AG20443 (cell line): ENCODE measurements around the gene ANKRD55.

Experiments used
- DNase-seq: peaks from one replicate; pipeline ENCODE4 v3.0.0; 2012; ENCODE audit warnings: low spot score, mixed read lengths

ANKRD55 gene

GRCh38 chr5:56077796-56078233 is 155.3 kb downstream of the ANKRD55 start:
- DNase-seq: no peak

GRCh38 chr5:56076486-56076885 is 156.6 kb downstream of the ANKRD55 start:
- no peak for DNase-seq

- peak; percentile 17 for DNase-seq
Measured at GRCh38 chr5:56075361-56075760, 157.8 kb downstream of the ANKRD55 start.

- no peak for DNase-seq
Measured at GRCh38 chr5:56072863-56073766, 160.0 kb downstream of the ANKRD55 start.

- no peak for DNase-seq
Measured at GRCh38 chr5:56071470-56071869, 161.7 kb downstream of the ANKRD55 start.

GRCh38 chr5:56070851-56071465 is 162.2 kb downstream of the ANKRD55 start:
- no peak for DNase-seq

- no peak for DNase-seq
Measured at GRCh38 chr5:56069652-56070226, 163.4 kb downstream of the ANKRD55 start.

GRCh38 chr5:56066931-56067450 is 166.1 kb downstream of the ANKRD55 start:
- DNase-seq: no peak

GRCh38 chr5:56064984-56065383 is 168.1 kb downstream of the ANKRD55 start:
- no peak for DNase-seq

GRCh38 chr5:56060276-56061110 is 172.6 kb downstream of the ANKRD55 start:
- no peak for DNase-seq

GRCh38 chr5:56059854-56060253 is 173.3 kb downstream of the ANKRD55 start:
- DNase-seq: no peak

- no peak for DNase-seq
Measured at GRCh38 chr5:56056875-56057274, 176.3 kb downstream of the ANKRD55 start.

- DNase-seq: no peak
Measured at GRCh38 chr5:56055859-56056258, 177.3 kb downstream of the ANKRD55 start.

- DNase-seq: no peak
Measured at GRCh38 chr5:56055287-56055686, 177.8 kb downstream of the ANKRD55 start.

GRCh38 chr5:56054666-56055065 is 178.5 kb downstream of the ANKRD55 start:
- DNase-seq: no peak

GRCh38 chr5:56053363-56053762 is 179.8 kb downstream of the ANKRD55 start:
- DNase-seq: no peak

GRCh38 chr5:56052735-56053134 is 180.4 kb downstream of the ANKRD55 start:
- no peak for DNase-seq

- no peak for DNase-seq
Measured at GRCh38 chr5:56050551-56051255, 182.4 kb downstream of the ANKRD55 start.
